Measurements from ENCODE around the gene PTK7. TPM values are rescaled to one million over a fixed set of nuclear protein-coding genes. Genes with fewer than 3 reads are reported as not detected.

The PTK7 gene
- 115 and 155 TPM in 2 replicates for total RNA-seq (ENCODE audit: low replicate concordance)
- long read RNA-seq, partial matches to known transcripts: 6 of 8 reads
- long read RNA-seq, other reads (novel, unspliced or antisense): 2 of 8 reads

DNA sequence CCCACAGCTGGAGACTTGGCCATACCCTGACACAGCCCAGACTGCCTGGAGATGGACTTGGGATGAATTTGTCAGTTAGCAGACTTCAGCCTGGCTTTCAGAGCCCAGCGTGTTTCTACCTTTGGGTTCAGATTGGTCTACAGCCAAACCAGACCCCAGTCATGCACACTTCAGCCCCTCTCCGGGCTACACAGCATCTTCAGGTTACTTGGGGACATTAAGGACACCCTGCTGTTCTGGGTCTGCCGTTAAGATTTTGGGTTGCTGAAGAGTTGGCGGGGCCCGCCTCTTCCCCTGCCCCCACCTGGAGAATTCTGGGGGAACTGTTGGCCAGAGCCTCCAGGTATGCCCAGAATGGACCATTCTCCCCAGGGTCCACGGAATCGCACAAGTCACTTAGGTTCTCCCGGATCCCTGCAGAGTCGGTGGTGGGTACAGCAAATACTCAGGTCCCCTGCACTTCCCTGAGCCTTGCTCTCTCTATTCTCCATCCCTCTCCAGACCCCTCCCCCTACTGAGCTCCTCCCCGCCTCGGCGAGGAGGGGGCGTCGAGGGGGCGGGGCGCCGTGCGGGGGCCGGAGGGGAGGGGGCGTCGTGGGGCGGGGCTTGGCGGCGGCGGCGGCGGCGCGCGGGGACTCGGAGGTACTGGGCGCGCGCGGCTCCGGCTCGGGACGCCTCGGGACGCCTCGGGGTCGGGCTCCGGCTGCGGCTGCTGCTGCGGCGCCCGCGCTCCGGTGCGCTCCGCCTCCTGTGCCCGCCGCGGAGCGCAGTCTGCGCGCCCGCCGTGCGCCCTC, at the start of gene PTK7:
TSS of gene PTK7 (plus strand) at position 645 of the 794 bp plus-strand sequence. CDS start 175 bp downstream, outside the sequence.
- Mint-ChIP-seq H3K27me3 (no peaks in the 10 kb centered on the region), H3K36me3 (peaks cover 15% of the 10 kb centered on the region), H3K27ac (peak within 1 kb of the TSS; percentile 61), H3K4me1 (ENCODE audit: unreplicated experiment) (peaks cover 15% of the 10 kb centered on the region), H3K4me3 (peak within 1 kb of the TSS; percentile 90), H3K9me3 (no peaks in the 10 kb centered on the region)
- TF ChIP-seq, protein P1, sequence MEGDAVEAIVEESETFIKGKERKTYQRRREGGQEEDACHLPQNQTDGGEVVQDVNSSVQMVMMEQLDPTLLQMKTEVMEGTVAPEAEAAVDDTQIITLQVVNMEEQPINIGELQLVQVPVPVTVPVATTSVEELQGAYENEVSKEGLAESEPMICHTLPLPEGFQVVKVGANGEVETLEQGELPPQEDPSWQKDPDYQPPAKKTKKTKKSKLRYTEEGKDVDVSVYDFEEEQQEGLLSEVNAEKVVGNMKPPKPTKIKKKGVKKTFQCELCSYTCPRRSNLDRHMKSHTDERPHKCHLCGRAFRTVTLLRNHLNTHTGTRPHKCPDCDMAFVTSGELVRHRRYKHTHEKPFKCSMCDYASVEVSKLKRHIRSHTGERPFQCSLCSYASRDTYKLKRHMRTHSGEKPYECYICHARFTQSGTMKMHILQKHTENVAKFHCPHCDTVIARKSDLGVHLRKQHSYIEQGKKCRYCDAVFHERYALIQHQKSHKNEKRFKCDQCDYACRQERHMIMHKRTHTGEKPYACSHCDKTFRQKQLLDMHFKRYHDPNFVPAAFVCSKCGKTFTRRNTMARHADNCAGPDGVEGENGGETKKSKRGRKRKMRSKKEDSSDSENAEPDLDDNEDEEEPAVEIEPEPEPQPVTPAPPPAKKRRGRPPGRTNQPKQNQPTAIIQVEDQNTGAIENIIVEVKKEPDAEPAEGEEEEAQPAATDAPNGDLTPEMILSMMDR (conservative IDR thresholded peaks at IDR 0.05): no peak
- peak; percentile 89 for DNase-seq (ENCODE audit: extremely low spot score, unreplicated experiment)

DNA sequence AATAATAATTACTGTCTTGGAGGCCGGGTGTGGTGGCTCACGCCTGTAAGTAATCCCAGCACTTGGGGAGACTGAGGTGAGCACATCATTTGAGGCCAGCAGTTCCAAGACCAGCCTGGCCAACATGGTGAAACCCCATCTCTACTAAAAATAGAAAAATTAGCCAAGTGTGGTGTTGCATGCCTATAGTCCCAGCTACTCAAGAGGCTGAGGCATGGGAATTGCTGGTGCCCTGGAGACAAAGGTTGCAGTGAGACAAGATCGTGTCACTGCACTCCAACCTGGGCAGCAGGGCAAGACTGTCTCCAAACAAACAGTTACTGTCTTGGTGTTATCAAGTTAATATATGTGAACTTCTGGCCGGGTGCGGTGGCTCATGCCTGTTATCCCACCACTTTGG, 49.7 kb upstream of the PTK7 start:
- H3K4me1 Mint-ChIP-seq (ENCODE audit: unreplicated experiment): peaks cover 4% of the 10 kb centered on the region
- H3K36me3 Mint-ChIP-seq: peaks cover 32% of the 10 kb centered on the region
- H3K27me3 Mint-ChIP-seq: no peaks in the 10 kb centered on the region
- no peak overlapping the region for H3K27ac Mint-ChIP-seq
- H3K4me3 Mint-ChIP-seq: no peak overlapping the region
- TF ChIP-seq, protein P1 (conservative IDR thresholded peaks at IDR 0.05): no peak
- H3K9me3 Mint-ChIP-seq: no peaks in the 10 kb centered on the region
- DNase-seq (ENCODE audit: extremely low spot score, unreplicated experiment): no peak

DNA sequence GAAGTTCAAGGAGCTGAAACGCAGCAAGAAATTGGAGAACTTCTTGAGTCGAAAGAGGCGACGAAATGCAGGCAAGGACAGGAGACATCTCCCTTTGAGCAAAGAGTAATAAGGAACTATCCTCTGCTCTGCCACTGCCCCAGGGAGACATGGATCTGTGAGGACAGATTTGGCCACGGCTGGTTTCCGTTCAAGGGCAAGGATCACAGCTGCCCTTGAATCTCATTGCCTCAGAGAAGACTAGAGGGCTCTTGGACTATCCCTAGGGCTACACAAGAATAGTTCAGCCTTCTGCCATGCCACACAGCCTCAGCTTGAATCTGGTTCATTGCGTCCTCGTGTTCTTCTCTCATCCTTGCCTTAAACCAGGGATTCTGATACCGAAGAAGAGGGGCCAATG, 47.0 kb upstream of the PTK7 start:
- Mint-ChIP-seq H3K9me3 (no peaks in the 10 kb centered on the region), H3K27ac (no peak overlapping the region), H3K27me3 (no peaks in the 10 kb centered on the region), H3K36me3 (peaks cover 41% of the 10 kb centered on the region), H3K4me3 (no peak overlapping the region), H3K4me1 (ENCODE audit: unreplicated experiment) (peaks cover 2% of the 10 kb centered on the region)
- TF ChIP-seq, protein P1 (conservative IDR thresholded peaks at IDR 0.05): no peak
- no peak for DNase-seq (ENCODE audit: extremely low spot score, unreplicated experiment)

DNA sequence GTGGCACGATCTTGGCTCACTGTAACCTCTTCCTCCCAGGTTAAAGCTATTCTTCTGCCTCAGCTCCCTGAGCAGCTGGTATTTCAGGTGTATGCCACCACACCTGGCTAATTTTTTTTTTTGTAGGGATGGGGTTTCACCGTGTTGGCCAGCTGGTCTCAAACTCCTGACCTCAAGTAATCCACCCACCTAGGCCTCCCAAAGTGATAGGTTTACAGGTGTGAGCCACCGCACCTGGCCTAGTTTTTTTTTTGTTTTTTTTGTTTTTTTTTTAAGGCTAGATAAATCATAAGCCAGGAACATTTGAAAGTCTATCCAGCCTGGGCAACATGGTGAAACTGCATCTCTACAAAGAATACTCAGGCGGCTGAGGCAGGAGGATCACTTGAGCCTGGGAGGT, 43.8 kb upstream of the PTK7 start:
- TF ChIP-seq, protein P1 (conservative IDR thresholded peaks at IDR 0.05): no peak
- Mint-ChIP-seq H3K4me3 (no peak overlapping the region), H3K27ac (no peak overlapping the region), H3K9me3 (no peaks in the 10 kb centered on the region), H3K36me3 (peaks cover 31% of the 10 kb centered on the region), H3K4me1 (ENCODE audit: unreplicated experiment) (no peaks in the 10 kb centered on the region), H3K27me3 (no peaks in the 10 kb centered on the region)
- DNase-seq (ENCODE audit: extremely low spot score, unreplicated experiment): no peak

DNA sequence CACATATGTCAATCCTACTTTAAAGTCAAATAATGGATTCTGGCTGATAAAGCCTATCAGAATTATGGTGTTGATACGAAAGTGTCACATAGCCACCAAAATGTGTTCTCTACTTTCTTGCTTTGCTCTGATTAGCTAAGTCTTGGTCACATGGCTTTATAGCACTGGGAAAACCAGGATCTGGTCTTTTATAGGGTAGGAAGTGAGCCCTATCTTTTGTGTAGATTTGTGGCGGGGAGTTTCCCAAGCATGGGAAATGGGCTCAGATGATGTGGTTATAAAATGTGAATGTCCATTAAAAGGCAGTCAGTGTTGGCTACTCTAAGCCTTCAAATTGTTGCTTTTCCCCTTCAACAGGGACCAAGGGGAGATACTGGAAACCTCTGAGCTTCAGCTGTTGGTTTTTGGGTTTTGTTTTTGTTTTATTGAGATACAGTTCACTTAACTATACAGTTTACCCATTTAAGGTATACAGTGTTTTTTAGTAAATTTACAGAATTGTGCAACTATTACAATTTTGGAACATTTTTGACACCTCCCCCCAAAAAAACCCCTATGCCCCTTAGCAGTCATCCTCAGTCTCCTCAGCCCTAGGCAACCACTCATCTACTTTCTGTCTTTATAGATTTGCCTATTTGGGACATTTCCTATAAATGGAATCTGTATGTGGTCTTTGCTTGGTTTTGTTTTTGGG, 42.5 kb upstream of the PTK7 start:
- TF ChIP-seq, protein P1 (conservative IDR thresholded peaks at IDR 0.05): no peak
- DNase-seq (ENCODE audit: extremely low spot score, unreplicated experiment): no peak
- no peaks in the 10 kb centered on the region for H3K9me3 Mint-ChIP-seq
- H3K27me3 Mint-ChIP-seq: no peaks in the 10 kb centered on the region
- H3K27ac Mint-ChIP-seq: no peak overlapping the region
- H3K4me1 Mint-ChIP-seq (ENCODE audit: unreplicated experiment): no peaks in the 10 kb centered on the region
- peaks cover 31% of the 10 kb centered on the region for H3K36me3 Mint-ChIP-seq
- no peak overlapping the region for H3K4me3 Mint-ChIP-seq
